Measurements from ENCODE around the gene TNPO3. TPM values are rescaled to one million over a fixed set of nuclear protein-coding genes. Genes with fewer than 3 reads are reported as not detected.
A peak's percentile ranks its signal among the peaks of the same experiment; 100 is the strongest.

The TNPO3 gene
- 31.6 TPM in 2 replicates for polyA plus RNA-seq (2013)

GRCh38 chr7:129054438-129055293 lies at the start of gene TNPO3:
Gene TNPO3 (minus strand): TSS chr7:129055111. CDS start chr7:129054770, 341 bp downstream.
- no peaks in the 10 kb centered on the region for H3K4me1 ChIP-seq (ENCODE audit: control insufficient read depth in 1 of 2, insufficient read depth in 2 of 2, low read length in 2 of 2)
- H2AFZ ChIP-seq (ENCODE audit: insufficient read depth, low read length, poor library complexity), result peak within 1 kb of the TSS; percentile 50
- H2BK5ac ChIP-seq (ENCODE audit: low read depth, low read length, poor library complexity), result peak within 1 kb of the TSS; percentile 56
- peak within 1 kb of the TSS; percentile 87 for H3K4me3 ChIP-seq (ENCODE audit: low read depth, low read length)
- H3K14ac ChIP-seq (ENCODE audit: low read length), result peak within 1 kb of the TSS; percentile 59
- H3K27ac ChIP-seq (ENCODE audit: low read depth, low read length), result peak within 1 kb of the TSS; percentile 93
- H2BK12ac ChIP-seq (ENCODE audit: low read length), result no peak within 1 kb of the TSS
- no CpG with 5 or more reads among the region's 59 CpGs for WGBS (ENCODE audit: extremely low coverage, insufficient coverage, insufficient read length)
- peaks cover 12% of the 10 kb centered on the region for H3K79me2 ChIP-seq (ENCODE audit: control insufficient read depth, insufficient read depth, low read length, poor library complexity)
- peaks cover 8% of the 10 kb centered on the region for H3K79me1 ChIP-seq (ENCODE audit: low read length)
- H3K4ac ChIP-seq (ENCODE audit: low read depth, low read length), result peak within 1 kb of the TSS; percentile 81
- no peaks in the 10 kb centered on the region for H3K9me3 ChIP-seq (ENCODE audit: insufficient read depth, low read depth, low read length)
- H3K4me2 ChIP-seq (ENCODE audit: low read length), result peak within 1 kb of the TSS; percentile 86
- peak within 1 kb of the TSS; percentile 47 for H4K12ac ChIP-seq (ENCODE audit: low read depth, low read length)
- no peaks in the 10 kb centered on the region for H3K36me3 ChIP-seq (ENCODE audit: control insufficient read depth in 1 of 2, insufficient read depth in 2 of 2, low read length in 2 of 2)
- H2AK5ac ChIP-seq (ENCODE audit: low read length), result peak within 1 kb of the TSS; percentile 46
- peak within 1 kb of the TSS; percentile 71 for H2BK120ac ChIP-seq (ENCODE audit: insufficient read depth, low read length, poor library complexity)
- peak within 1 kb of the TSS; percentile 66 for H4K8ac ChIP-seq (ENCODE audit: low read depth, low read length)
- peak; percentile 95 to 96 for DNase-seq
- H3K9ac ChIP-seq (ENCODE audit: low read length), result peak within 1 kb of the TSS; percentile 81
- no peak within 1 kb of the TSS for H3K23ac ChIP-seq (ENCODE audit: low read length)
- no peaks in the 10 kb centered on the region for H3K27me3 ChIP-seq (ENCODE audit: insufficient read depth, low read length)
- H3K18ac ChIP-seq (ENCODE audit: low read length), result peak within 1 kb of the TSS; percentile 70
- peak within 1 kb of the TSS; percentile 75 for H4K91ac ChIP-seq (ENCODE audit: low read depth, low read length)

- Histone ChIP-seq H2AK5ac (ENCODE audit: low read length) (no peak overlapping the region), H3K79me2 (ENCODE audit: control insufficient read depth, insufficient read depth, low read length, poor library complexity) (no peaks in the 10 kb centered on the region), H3K4me2 (ENCODE audit: low read length) (no peak overlapping the region), H2BK120ac (ENCODE audit: insufficient read depth, low read length, poor library complexity) (no peak overlapping the region), H3K4me1 (ENCODE audit: control insufficient read depth in 1 of 2, insufficient read depth in 2 of 2, low read length in 2 of 2) (no peaks in the 10 kb centered on the region), H3K9me3 (ENCODE audit: insufficient read depth, low read depth, low read length) (peaks cover 2% of the 10 kb centered on the region), H3K79me1 (ENCODE audit: low read length) (no peaks in the 10 kb centered on the region), H4K91ac (ENCODE audit: low read depth, low read length) (no peak overlapping the region), H3K27me3 (ENCODE audit: insufficient read depth, low read length) (no peaks in the 10 kb centered on the region), H3K4me3 (ENCODE audit: low read depth, low read length) (no peak overlapping the region), H3K36me3 (ENCODE audit: control insufficient read depth in 1 of 2, insufficient read depth in 2 of 2, low read length in 2 of 2) (no peaks in the 10 kb centered on the region), H3K9ac (ENCODE audit: low read length) (peak overlapping the region; percentile 7), H4K8ac (ENCODE audit: low read depth, low read length) (no peak overlapping the region), H3K4ac (ENCODE audit: low read depth, low read length) (no peak overlapping the region), H3K18ac (ENCODE audit: low read length) (no peak overlapping the region), H3K14ac (ENCODE audit: low read length) (no peak overlapping the region), H3K23ac (ENCODE audit: low read length) (no peak overlapping the region), H2BK5ac (ENCODE audit: low read depth, low read length, poor library complexity) (no peak overlapping the region), H2BK12ac (ENCODE audit: low read length) (no peak overlapping the region), H4K12ac (ENCODE audit: low read depth, low read length) (no peak overlapping the region), H2AFZ (ENCODE audit: insufficient read depth, low read length, poor library complexity) (no peak overlapping the region), H3K27ac (ENCODE audit: low read depth, low read length) (no peak overlapping the region)
- no peak for DNase-seq
- whole genome bisulfite sequencing (ENCODE audit: extremely low coverage, insufficient coverage, insufficient read length), result no CpG with 5 or more reads among the region's 4 CpGs
Observed at GRCh38 chr7:129103561-129104324, 48.8 kb upstream of the TNPO3 start.

- Histone ChIP-seq H3K4me2 (ENCODE audit: low read length) (no peak overlapping the region), H4K8ac (ENCODE audit: low read depth, low read length) (no peak overlapping the region), H3K27ac (ENCODE audit: low read depth, low read length) (no peak overlapping the region), H3K4me1 (ENCODE audit: control insufficient read depth in 1 of 2, insufficient read depth in 2 of 2, low read length in 2 of 2) (no peaks in the 10 kb centered on the region), H2BK5ac (ENCODE audit: low read depth, low read length, poor library complexity) (no peak overlapping the region), H2AK5ac (ENCODE audit: low read length) (no peak overlapping the region), H3K36me3 (ENCODE audit: control insufficient read depth in 1 of 2, insufficient read depth in 2 of 2, low read length in 2 of 2) (no peaks in the 10 kb centered on the region), H3K4ac (ENCODE audit: low read depth, low read length) (no peak overlapping the region), H3K14ac (ENCODE audit: low read length) (no peak overlapping the region), H4K91ac (ENCODE audit: low read depth, low read length) (no peak overlapping the region), H3K27me3 (ENCODE audit: insufficient read depth, low read length) (no peaks in the 10 kb centered on the region), H2BK12ac (ENCODE audit: low read length) (no peak overlapping the region), H4K12ac (ENCODE audit: low read depth, low read length) (no peak overlapping the region), H2AFZ (ENCODE audit: insufficient read depth, low read length, poor library complexity) (no peak overlapping the region), H3K18ac (ENCODE audit: low read length) (no peak overlapping the region), H2BK120ac (ENCODE audit: insufficient read depth, low read length, poor library complexity) (no peak overlapping the region), H3K79me2 (ENCODE audit: control insufficient read depth, insufficient read depth, low read length, poor library complexity) (no peaks in the 10 kb centered on the region), H3K4me3 (ENCODE audit: low read depth, low read length) (no peak overlapping the region), H3K23ac (ENCODE audit: low read length) (no peak overlapping the region), H3K9ac (ENCODE audit: low read length) (no peak overlapping the region), H3K79me1 (ENCODE audit: low read length) (no peaks in the 10 kb centered on the region), H3K9me3 (ENCODE audit: insufficient read depth, low read depth, low read length) (peaks cover 2% of the 10 kb centered on the region)
- no CpG with 5 or more reads among the region's 6 CpGs for WGBS (ENCODE audit: extremely low coverage, insufficient coverage, insufficient read length)
- no peak for DNase-seq
Observed at GRCh38 chr7:129101746-129102145, 46.8 kb upstream of the TNPO3 start.

- H3K4ac ChIP-seq (ENCODE audit: low read depth, low read length), result no peak overlapping the region
- no peaks in the 10 kb centered on the region for H3K27me3 ChIP-seq (ENCODE audit: insufficient read depth, low read length)
Observed at GRCh38 chr7:129100827-129101166, 45.9 kb upstream of the TNPO3 start.

More at GRCh38 chr7:129100827-129101166, 45.9 kb upstream of the TNPO3 start:
- Histone ChIP-seq H3K4me3 (ENCODE audit: low read depth, low read length) (no peak overlapping the region), H3K79me2 (ENCODE audit: control insufficient read depth, insufficient read depth, low read length, poor library complexity) (no peaks in the 10 kb centered on the region), H3K79me1 (ENCODE audit: low read length) (no peaks in the 10 kb centered on the region), H4K91ac (ENCODE audit: low read depth, low read length) (no peak overlapping the region), H3K9me3 (ENCODE audit: insufficient read depth, low read depth, low read length) (peaks cover 2% of the 10 kb centered on the region), H3K36me3 (ENCODE audit: control insufficient read depth in 1 of 2, insufficient read depth in 2 of 2, low read length in 2 of 2) (no peaks in the 10 kb centered on the region), H3K18ac (ENCODE audit: low read length) (no peak overlapping the region), H3K23ac (ENCODE audit: low read length) (no peak overlapping the region), H4K8ac (ENCODE audit: low read depth, low read length) (no peak overlapping the region), H3K9ac (ENCODE audit: low read length) (no peak overlapping the region), H3K27ac (ENCODE audit: low read depth, low read length) (no peak overlapping the region), H2AK5ac (ENCODE audit: low read length) (no peak overlapping the region), H4K12ac (ENCODE audit: low read depth, low read length) (no peak overlapping the region), H2BK120ac (ENCODE audit: insufficient read depth, low read length, poor library complexity) (no peak overlapping the region), H3K4me1 (ENCODE audit: control insufficient read depth in 1 of 2, insufficient read depth in 2 of 2, low read length in 2 of 2) (no peaks in the 10 kb centered on the region), H2BK12ac (ENCODE audit: low read length) (no peak overlapping the region), H2BK5ac (ENCODE audit: low read depth, low read length, poor library complexity) (no peak overlapping the region), H2AFZ (ENCODE audit: insufficient read depth, low read length, poor library complexity) (no peak overlapping the region), H3K4me2 (ENCODE audit: low read length) (no peak overlapping the region), H3K14ac (ENCODE audit: low read length) (no peak overlapping the region)
- no CpG with 5 or more reads among the region's 2 CpGs for WGBS (ENCODE audit: extremely low coverage, insufficient coverage, insufficient read length)
- no peak for DNase-seq

All from trophoblast cell (in vitro differentiated cells and primary cell).